ENCODE measurements around the gene MPI. TPM values are rescaled to one million over a fixed set of nuclear protein-coding genes. Genes with fewer than 3 reads are reported as not detected.

The MPI gene
- polyA plus RNA-seq, 1 donor from 2014 or later = 43.0 TPM

DNA sequence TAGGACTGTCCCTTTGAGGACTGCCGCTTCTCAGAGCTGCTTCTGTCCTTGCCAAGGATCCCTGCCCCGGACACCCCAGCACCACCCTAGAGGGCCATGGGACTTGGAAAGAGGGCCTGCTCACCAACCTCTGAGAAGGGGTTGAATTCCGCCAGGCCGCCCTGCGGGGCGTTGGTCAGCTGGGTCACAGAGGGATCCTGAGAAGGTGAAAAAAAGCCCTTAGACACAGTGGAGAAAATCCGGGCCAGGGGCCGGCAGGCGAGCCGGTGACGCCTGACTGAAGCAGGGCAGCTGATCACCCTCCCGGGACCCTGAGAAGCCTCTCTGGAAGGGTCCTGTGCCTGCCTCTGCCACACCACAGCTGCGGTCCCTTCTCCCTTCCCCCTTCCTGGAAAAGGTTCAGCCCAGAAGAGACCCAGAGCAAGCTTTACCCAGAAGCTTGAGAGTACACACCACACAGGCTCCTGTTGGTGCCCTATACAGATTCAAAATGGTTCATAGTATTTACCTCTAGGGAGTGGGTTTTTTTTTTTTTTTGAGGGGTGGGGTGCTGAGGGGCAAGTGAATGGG is 35.3 kb upstream of the MPI start:
- H3K9me3 Mint-ChIP-seq = no peaks in the 10 kb centered on the region
- H3K27me3 Mint-ChIP-seq = no peaks in the 10 kb centered on the region
- H3K36me3 Mint-ChIP-seq = peaks cover 2% of the 10 kb centered on the region
- H3K4me3 Mint-ChIP-seq = peak overlapping the region in 1 of 4 donors; percentile 68
- H3K27ac Mint-ChIP-seq = peak overlapping the region in 1 of 3 donors; percentile 67
- H3K4me1 Mint-ChIP-seq = peaks cover 30 to 35% (median 31%) of the 10 kb centered on the region in 3 donors

GRCh38 chr15:74855857-74856256 is 34.0 kb upstream of the MPI start:
- peak overlapping the region in 2 of 3 donors; percentile 42 to 59 for H3K27ac Mint-ChIP-seq
- peaks cover 30 to 39% (median 35%) of the 10 kb centered on the region in 3 donors for H3K4me1 Mint-ChIP-seq
- H3K9me3 Mint-ChIP-seq = no peaks in the 10 kb centered on the region
- peak overlapping the region in 1 of 4 donors; percentile 28 for H3K4me3 Mint-ChIP-seq
- no peaks in the 10 kb centered on the region for H3K27me3 Mint-ChIP-seq
- H3K36me3 Mint-ChIP-seq = peaks cover 2% of the 10 kb centered on the region

DNA sequence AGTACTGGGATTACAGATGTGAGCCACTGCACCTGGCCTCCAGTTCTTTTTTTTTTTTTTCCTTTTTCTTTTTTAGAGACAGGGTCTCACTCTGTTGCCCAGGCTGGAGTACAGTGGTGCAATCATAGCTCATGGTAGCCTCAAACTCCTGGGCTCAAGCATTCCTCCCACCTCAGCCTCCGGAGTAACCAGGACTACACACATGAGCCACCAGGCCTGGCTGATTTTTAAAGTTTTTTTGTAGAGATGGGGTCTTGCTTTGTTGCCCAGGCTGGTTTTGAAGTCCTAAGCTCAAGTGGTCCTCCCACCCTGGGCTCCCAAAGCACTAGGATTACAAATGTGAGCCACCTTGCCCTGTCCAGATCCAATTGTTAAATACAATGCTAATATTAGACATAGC is 33.3 kb upstream of the MPI start:
- H3K4me3 Mint-ChIP-seq = peak overlapping the region in 1 of 4 donors; percentile 7

GRCh38 chr15:74857082-74857655 is 32.7 kb upstream of the MPI start:
- peak overlapping the region in 3 of 4 donors; percentile 7 to 90 (median 81) for H3K4me3 Mint-ChIP-seq

More for the DNA sequence above, 33.3 kb upstream of the MPI start:
- H3K9me3 Mint-ChIP-seq = no peaks in the 10 kb centered on the region
- H3K4me1 Mint-ChIP-seq = peaks cover 30 to 41% (median 37%) of the 10 kb centered on the region in 3 donors
- H3K36me3 Mint-ChIP-seq = peaks cover 2% of the 10 kb centered on the region
- peak overlapping the region; percentile 33 to 95 (median 82) for H3K27ac Mint-ChIP-seq
- H3K27me3 Mint-ChIP-seq = no peaks in the 10 kb centered on the region

DNA sequence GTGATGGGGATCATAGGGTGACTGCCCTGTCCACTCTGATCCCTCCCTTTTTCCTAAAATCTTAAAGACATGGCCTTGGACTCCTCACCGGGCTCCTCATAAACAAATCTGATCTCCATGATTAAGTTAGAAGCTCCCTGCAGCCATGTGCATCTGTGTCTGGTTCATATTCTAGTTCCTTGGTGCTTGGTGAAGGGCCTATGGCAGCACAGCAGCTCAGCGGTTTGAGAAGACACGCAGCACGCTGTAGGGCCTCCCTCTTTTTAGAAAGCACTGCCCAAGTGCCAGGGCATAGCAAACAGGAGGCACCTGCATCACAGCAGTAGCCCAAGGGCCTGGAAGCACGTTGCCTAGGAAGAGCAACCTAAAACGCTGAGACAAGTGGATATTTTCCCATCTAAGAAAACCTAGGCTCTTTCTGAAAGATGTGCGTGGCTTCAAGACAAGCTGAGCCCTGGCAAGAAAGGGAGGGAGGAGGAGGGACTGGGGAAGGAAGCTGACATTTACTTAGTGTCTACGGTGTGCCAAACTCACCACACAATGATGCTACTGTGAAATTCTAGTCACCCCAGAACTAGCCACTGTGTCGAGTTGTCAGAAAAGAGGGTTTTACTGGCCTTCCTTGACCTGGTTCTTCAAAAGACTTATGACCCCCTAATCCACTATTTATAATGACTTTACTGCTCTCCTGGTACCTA is 32.0 kb upstream of the MPI start:
- H3K4me3 Mint-ChIP-seq = peak overlapping the region; percentile 13 to 90 (median 66)
- peaks cover 2% of the 10 kb centered on the region for H3K36me3 Mint-ChIP-seq
- peaks cover 30 to 41% (median 37%) of the 10 kb centered on the region in 3 donors for H3K4me1 Mint-ChIP-seq
- no peaks in the 10 kb centered on the region for H3K27me3 Mint-ChIP-seq
- H3K9me3 Mint-ChIP-seq = no peaks in the 10 kb centered on the region
- peak overlapping the region; percentile 33 to 95 (median 84) for H3K27ac Mint-ChIP-seq

More at GRCh38 chr15:74857082-74857655, 32.7 kb upstream of the MPI start:
- Mint-ChIP-seq H3K9me3 (no peaks in the 10 kb centered on the region), H3K4me1 (peaks cover 30 to 41% (median 37%) of the 10 kb centered on the region in 3 donors), H3K36me3 (peaks cover 2% of the 10 kb centered on the region), H3K27ac (peak overlapping the region; percentile 33 to 95 (median 82)), H3K27me3 (no peaks in the 10 kb centered on the region)

DNA sequence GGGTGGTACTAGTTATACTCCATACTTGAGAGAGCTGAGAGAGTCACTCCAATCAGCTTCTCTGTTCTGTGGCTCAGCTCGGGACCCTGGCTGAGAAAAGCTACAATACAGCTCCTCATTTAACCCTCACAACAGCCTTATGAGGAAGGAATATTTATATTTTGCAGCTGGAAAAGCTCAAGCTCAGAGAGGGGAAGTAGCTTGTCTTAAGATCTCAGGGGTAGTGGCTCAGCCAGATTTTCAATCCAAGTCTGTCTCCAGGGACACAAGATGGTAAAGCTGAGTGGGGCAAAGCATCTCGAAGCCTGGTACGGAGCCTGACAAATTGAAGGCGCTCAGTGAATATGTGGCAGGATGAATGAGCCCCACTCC is 31.5 kb upstream of the MPI start:
- H3K4me3 Mint-ChIP-seq = peak overlapping the region; percentile 44 to 90 (median 66)
- no peaks in the 10 kb centered on the region for H3K27me3 Mint-ChIP-seq
- H3K36me3 Mint-ChIP-seq = peaks cover 2% of the 10 kb centered on the region
- H3K27ac Mint-ChIP-seq = peak overlapping the region; percentile 33 to 95 (median 84)
- H3K4me1 Mint-ChIP-seq = peaks cover 30 to 41% (median 37%) of the 10 kb centered on the region in 3 donors
- H3K9me3 Mint-ChIP-seq = no peaks in the 10 kb centered on the region

- H3K4me1 Mint-ChIP-seq = peaks cover 29 to 53% (median 50%) of the 10 kb centered on the region in 3 donors
- peaks cover 0 to 2% (median 0%) of the 10 kb centered on the region in 3 donors for H3K9me3 Mint-ChIP-seq
- H3K27ac Mint-ChIP-seq = peak overlapping the region in 2 of 3 donors; percentile 16 to 50
- peaks cover 6% of the 10 kb centered on the region for H3K36me3 Mint-ChIP-seq
- H3K4me3 Mint-ChIP-seq = no peak overlapping the region
- no peaks in the 10 kb centered on the region for H3K27me3 Mint-ChIP-seq
Measured at GRCh38 chr15:74863239-74864056, 26.4 kb upstream of the MPI start.

GRCh38 chr15:74864296-74864695 is 25.5 kb upstream of the MPI start:
- Mint-ChIP-seq H3K36me3 (peaks cover 5% of the 10 kb centered on the region), H3K4me1 (peaks cover 25 to 52% (median 47%) of the 10 kb centered on the region in 3 donors), H3K4me3 (no peak overlapping the region), H3K9me3 (peaks cover 0 to 2% (median 0%) of the 10 kb centered on the region in 3 donors), H3K27ac (no peak overlapping the region), H3K27me3 (no peaks in the 10 kb centered on the region)

DNA sequence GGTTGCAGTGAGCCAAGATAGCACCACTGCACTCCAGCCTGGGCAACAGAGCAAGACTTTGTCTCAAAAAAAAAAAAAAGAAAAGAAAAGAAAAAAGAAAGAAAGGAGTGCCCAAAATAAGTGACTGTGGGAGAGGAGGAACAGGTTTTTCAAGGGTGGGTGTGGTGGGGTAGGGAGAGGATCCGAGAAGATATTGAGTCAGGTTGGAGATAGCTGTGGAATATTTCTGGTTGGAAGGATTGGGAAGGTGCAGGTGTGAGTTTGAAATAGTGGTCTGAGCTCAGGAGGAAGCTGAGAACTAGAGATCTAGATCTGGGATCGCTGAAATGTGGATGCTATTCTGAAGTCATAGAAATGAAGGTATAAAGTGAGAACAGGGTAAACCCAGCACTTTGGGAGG is 24.5 kb upstream of the MPI start:
- Mint-ChIP-seq H3K36me3 (peaks cover 5% of the 10 kb centered on the region), H3K27me3 (no peaks in the 10 kb centered on the region), H3K9me3 (peaks cover 0 to 2% (median 0%) of the 10 kb centered on the region in 3 donors), H3K4me3 (peak overlapping the region in 3 of 4 donors; percentile 19 to 58 (median 53)), H3K4me1 (peaks cover 33 to 55% (median 52%) of the 10 kb centered on the region in 3 donors), H3K27ac (peak overlapping the region in 1 of 3 donors; percentile 33)

GRCh38 chr15:74866090-74866489 is 23.8 kb upstream of the MPI start:
- H3K36me3 Mint-ChIP-seq = peaks cover 5% of the 10 kb centered on the region
- peak overlapping the region in 1 of 3 donors; percentile 25 for H3K27ac Mint-ChIP-seq
- H3K27me3 Mint-ChIP-seq = no peaks in the 10 kb centered on the region
- peak overlapping the region in 3 of 4 donors; percentile 15 to 90 (median 51) for H3K4me3 Mint-ChIP-seq
- peaks cover 40 to 61% (median 60%) of the 10 kb centered on the region in 3 donors for H3K4me1 Mint-ChIP-seq
- H3K9me3 Mint-ChIP-seq = peaks cover 0 to 2% (median 0%) of the 10 kb centered on the region in 3 donors

DNA sequence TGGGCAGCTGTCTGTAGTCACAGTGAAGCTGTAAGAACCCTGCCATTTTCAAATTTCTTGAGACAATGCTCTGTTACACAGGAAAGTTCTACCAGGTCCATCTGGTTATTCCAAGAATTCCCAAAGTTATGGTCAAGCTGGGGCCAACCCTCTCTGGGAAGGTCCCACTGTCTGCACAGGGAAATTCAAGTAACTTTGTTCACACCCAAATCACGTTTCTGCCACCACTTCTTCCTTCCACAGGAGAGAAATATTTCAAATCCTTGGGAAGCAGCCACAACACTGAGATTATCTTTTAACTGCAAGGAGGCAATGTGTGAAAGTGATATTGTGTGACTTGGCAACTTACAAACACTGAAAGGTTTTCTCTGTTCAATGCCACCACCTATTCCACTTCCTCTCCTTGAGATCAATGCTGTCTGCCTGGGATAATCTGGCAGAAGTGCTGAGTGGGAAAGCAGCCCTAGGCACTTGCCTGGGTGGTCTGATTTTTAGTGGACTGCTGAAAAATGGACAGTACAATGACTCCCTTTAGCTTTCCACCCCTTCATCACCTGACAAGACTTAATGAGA is 22.3 kb upstream of the MPI start:
- Mint-ChIP-seq H3K4me1 (peaks cover 42 to 61% (median 60%) of the 10 kb centered on the region in 3 donors), H3K27ac (peak overlapping the region; percentile 22 to 70 (median 67)), H3K4me3 (peak overlapping the region in 3 of 4 donors; percentile 31 to 84 (median 77)), H3K9me3 (peaks cover 0 to 2% (median 0%) of the 10 kb centered on the region in 3 donors), H3K27me3 (no peaks in the 10 kb centered on the region), H3K36me3 (peaks cover 5% of the 10 kb centered on the region)

DNA sequence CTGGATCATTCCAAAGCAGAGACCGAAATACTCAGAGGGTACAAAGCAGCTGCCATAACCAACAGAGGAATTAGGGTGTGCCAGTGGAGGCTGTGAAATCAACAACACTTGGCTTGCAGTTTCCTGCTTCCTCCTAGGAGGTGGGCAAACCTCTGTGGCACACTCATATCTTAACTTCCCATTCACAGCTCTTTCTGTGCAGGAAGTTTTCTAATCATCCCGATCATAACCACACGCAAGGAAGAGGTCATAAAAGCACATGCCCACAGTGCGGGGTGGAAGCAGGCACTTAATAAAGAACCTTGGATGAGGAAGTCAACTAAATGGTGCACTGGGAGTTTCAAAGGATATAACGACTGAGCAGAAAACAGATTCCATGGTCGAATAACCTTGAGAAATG is 21.8 kb upstream of the MPI start:
- Mint-ChIP-seq H3K4me3 (peak overlapping the region; percentile 10 to 92 (median 54)), H3K27ac (peak overlapping the region; percentile 18 to 70 (median 67)), H3K36me3 (peaks cover 5% of the 10 kb centered on the region), H3K27me3 (no peaks in the 10 kb centered on the region), H3K4me1 (peaks cover 47 to 64% (median 63%) of the 10 kb centered on the region in 3 donors), H3K9me3 (peaks cover 0 to 2% (median 0%) of the 10 kb centered on the region in 3 donors)

GRCh38 chr15:74869372-74869725 is 20.5 kb upstream of the MPI start:
- Mint-ChIP-seq H3K4me3 (peak overlapping the region in 3 of 4 donors; percentile 86 to 96 (median 93)), H3K27me3 (no peaks in the 10 kb centered on the region), H3K27ac (peak overlapping the region; percentile 83 to 92 (median 86)), H3K4me1 (peaks cover 40 to 60% (median 58%) of the 10 kb centered on the region in 3 donors), H3K36me3 (peaks cover 4% of the 10 kb centered on the region), H3K9me3 (peaks cover 0 to 2% (median 0%) of the 10 kb centered on the region in 3 donors)
